A549 (cell line): ENCODE measurements around the gene APOL5. TPM values are rescaled to one million over a fixed set of nuclear protein-coding genes. Genes with fewer than 3 reads are reported as not detected.

ENCODE experiments used
- ATAC-seq, 2 experiments: fragments of 200-7000 bp in 1 of 2; fragments of >200 bp in 1 of 2; cut with Nextera tagmentation in 1 of 2; cut with Tn5 transposase in 1 of 2; 3 replicates each; pipeline versions ENCODE4 v1.8.0 to v1.9.1; 2018 to 2020; ENCODE audit warnings: mild to moderate bottlenecking in 1 of 2, moderate library complexity in 1 of 2
- CTCF ChIA-PET: fragments of 300-600 bp; sonication (Branson Sonifier 250); formaldehyde crosslinking; extraction: SDS; loops from one replicate; lab custom pipeline; 2021; ENCODE audit warnings: antibody characterized with exemption, inconsistent platforms; lab: Yijun Ruan, JAX
- POLR2A ChIA-PET: fragments of 350-600 bp; formaldehyde crosslinking; extraction: SDS; loops from one replicate; lab custom pipeline; 2021; ENCODE audit warnings: antibody characterized with exemption, inconsistent platforms; lab: Yijun Ruan, JAX
- DNase-seq, 2 experiments: peaks; one replicate each; pipeline versions ENCODE4 v3.0.0 to v3.0.0-alpha.2; 2011 to 2016; ENCODE audit warnings: low read depth in 1 of 2, low spot score in 1 of 2
- FAIRE-seq: peaks from 2 replicates; lab custom pipeline; 2011; peaks lifted over from hg19 to GRCh38; lab: Jason Lieb, UNC
- H3K27ac ChIP-seq, 2 experiments: fragments of >200 bp; sonication (Bioruptor Twin); formaldehyde crosslinking; 3 replicates each; pipeline ENCODE4 v1.5.1; 2016 to 2017
- H3K4me1 ChIP-seq: fragments of >200 bp; sonication (Bioruptor Twin); formaldehyde crosslinking; 3 replicates; pipeline ENCODE4 v1.6.1; 2016
- H3K4me2 ChIP-seq: fragments of >200 bp; sonication (Bioruptor Twin); formaldehyde crosslinking; 3 replicates; pipeline ENCODE4 v1.6.1; 2016
- H3K4me3 ChIP-seq: fragments of >200 bp; sonication (Bioruptor Twin); formaldehyde crosslinking; 3 replicates; pipeline ENCODE4 v1.5.1; 2016
- H3K9me3 ChIP-seq: fragments of >200 bp; sonication (Bioruptor Twin); formaldehyde crosslinking; 3 replicates; pipeline ENCODE4 v1.6.1; 2016
- ATOH8 ChIP-seq: fragments of 250-450 bp; sonication (Bioruptor Pico); IDR thresholded peaks from 2 replicates; pipeline ENCODE4 v1.5.0; 2020; ENCODE audit warnings: low read depth, mild to moderate bottlenecking, moderate library complexity
- BCL3 ChIP-seq: fragments of >200 bp; sonication (Bioruptor Twin); formaldehyde crosslinking; IDR thresholded peaks from 3 replicates; pipeline ENCODE4 v1.6.1; 2016
- CBX2 ChIP-seq: fragments of 200-600 bp; sonication (generic); IDR thresholded peaks from 2 replicates; pipeline ENCODE4 v1.6.1; 2016; ENCODE audit warnings: low read depth, mild to moderate bottlenecking, borderline replicate concordance
- CBX8 ChIP-seq: fragments of 200-600 bp; sonication (generic); IDR thresholded peaks from 2 replicates; pipeline ENCODE4 v1.6.1; 2016
- CHD2 ChIP-seq: fragments of 150-350 bp; IDR thresholded peaks from 2 replicates; pipeline ENCODE4 v1.6.1; 2014; ENCODE audit warnings: low read length; ENCODE audit not compliant: partially characterized antibody
- CHD4 ChIP-seq: fragments of 200-600 bp; sonication (generic); IDR thresholded peaks from 2 replicates; pipeline ENCODE4 v1.6.1; 2016; ENCODE audit warnings: antibody characterized with exemption, mild to moderate bottlenecking, borderline replicate concordance
- CTCF ChIP-seq: fragments of >200 bp; sonication (Bioruptor Twin); formaldehyde crosslinking; IDR thresholded peaks from 3 replicates; pipeline ENCODE4 v1.5.1; 2016
- EHF ChIP-seq: fragments of 250-450 bp; sonication (Bioruptor Pico); IDR thresholded peaks from 2 replicates; pipeline ENCODE4 v1.5.0; 2020; ENCODE audit warnings: mild to moderate bottlenecking
- EP300 ChIP-seq, 2 experiments: fragments of >200 bp; sonication (Bioruptor Twin); formaldehyde crosslinking; IDR thresholded peaks; 2 replicates in 1 of 2; 3 replicates in 1 of 2; pipeline ENCODE4 v1.6.1; 2016 to 2017
- ESRRA ChIP-seq: fragments of 150-350 bp; IDR thresholded peaks from 2 replicates; pipeline ENCODE4 v1.6.1; 2014; ENCODE audit warnings: mild to moderate bottlenecking, low read length, borderline replicate concordance
- FOSB ChIP-seq: fragments of 250-450 bp; sonication (Bioruptor Pico); IDR thresholded peaks from 2 replicates; pipeline ENCODE4 v1.5.0; 2020; ENCODE audit warnings: mild to moderate bottlenecking, moderate library complexity
- FOSL2 ChIP-seq, 2 experiments: fragments of 450-650 bp in 1 of 2; fragments of >200 bp in 1 of 2; sonication (Bioruptor Twin) in 1 of 2; formaldehyde crosslinking; IDR thresholded peaks; 2 replicates each; pipeline versions ENCODE4 v1.5.0 to v1.6.1; 2016 to 2020; ENCODE audit warnings: mild to moderate bottlenecking in 1 of 2, moderate library complexity in 1 of 2
- FOXS1 ChIP-seq: fragments of 250-450 bp; sonication (Bioruptor Pico); IDR thresholded peaks from 2 replicates; pipeline ENCODE4 v1.5.0; 2020; ENCODE audit warnings: mild to moderate bottlenecking, moderate library complexity
- GATA3 ChIP-seq: IDR thresholded peaks from 2 replicates; pipeline ENCODE4 v1.6.1; 2012; ENCODE audit warnings: borderline replicate concordance
- HDAC2 ChIP-seq: fragments of 200-600 bp; sonication (generic); IDR thresholded peaks from 2 replicates; pipeline ENCODE4 v1.6.1; 2016
- HES2 ChIP-seq: fragments of >200 bp; sonication (Bioruptor Twin); formaldehyde crosslinking; IDR thresholded peaks from 2 replicates; pipeline ENCODE4 v1.6.1; 2016
- HOXA7 ChIP-seq: fragments of 250-450 bp; sonication (Bioruptor Pico); IDR thresholded peaks from 2 replicates; pipeline ENCODE4 v1.5.0; 2020; ENCODE audit warnings: mild to moderate bottlenecking, moderate library complexity
- JUN ChIP-seq, 2 experiments: fragments of >200 bp; sonication (Bioruptor Twin); formaldehyde crosslinking; IDR thresholded peaks; 2 replicates in 1 of 2; 3 replicates in 1 of 2; pipeline ENCODE4 v1.6.1; 2016 to 2017
- KDM1A ChIP-seq: fragments of 200-600 bp; sonication (generic); IDR thresholded peaks from 2 replicates; pipeline ENCODE4 v1.6.1; 2016; ENCODE audit warnings: low read depth, mild to moderate bottlenecking
- MAFK ChIP-seq: fragments of 450-650 bp; IDR thresholded peaks from 2 replicates; pipeline ENCODE4 v1.6.1; 2014; ENCODE audit not compliant: partially characterized antibody
- NFE2L2 ChIP-seq: fragments of 150-350 bp; conservative IDR thresholded peaks from 2 replicates; pipeline ENCODE4 v1.6.1; 2014; ENCODE audit warnings: low read length
- NPAS2 ChIP-seq: fragments of 250-450 bp; sonication (Bioruptor Pico); IDR thresholded peaks from 2 replicates; pipeline ENCODE4 v1.8.0; 2022; ENCODE audit warnings: mild to moderate bottlenecking, moderate library complexity, borderline replicate concordance
- POLR2A ChIP-seq: IDR thresholded peaks from 2 replicates; pipeline ENCODE4 v1.6.1; 2012; ENCODE audit warnings: mild to moderate bottlenecking, low read length
- POLR2AphosphoS2 ChIP-seq: conservative IDR thresholded peaks from 2 replicates; pipeline ENCODE4 v1.6.1; 2012; ENCODE audit warnings: low read length, improper control_type of control experiment, inconsistent platforms
- RAD21 ChIP-seq, 2 experiments: fragments of >200 bp in 1 of 2; sonication (Bioruptor Twin) in 1 of 2; formaldehyde crosslinking in 1 of 2; IDR thresholded peaks in 1 of 2; conservative IDR thresholded peaks in 1 of 2; 2 replicates in 1 of 2; 3 replicates in 1 of 2; pipeline ENCODE4 v1.6.1; 2012 to 2018; ENCODE audit warnings: inconsistent platforms in 1 of 2
- RARB ChIP-seq: fragments of 250-450 bp; sonication (Bioruptor Pico); IDR thresholded peaks from 2 replicates; pipeline ENCODE4 v1.8.0; 2021; ENCODE audit warnings: mild to moderate bottlenecking, moderate library complexity
- RCOR1 ChIP-seq: fragments of 150-350 bp; IDR thresholded peaks from 2 replicates; pipeline ENCODE4 v1.6.1; 2014; ENCODE audit warnings: antibody characterized with exemption, low read length, low read depth
- RFX5 ChIP-seq: fragments of 450-650 bp; IDR thresholded peaks from 2 replicates; pipeline ENCODE4 v1.7.1; 2014; ENCODE audit warnings: antibody characterized with exemption, mild to moderate bottlenecking, moderate library complexity
- TP53 ChIP-seq: fragments of 250-450 bp; sonication (Bioruptor Pico); IDR thresholded peaks from 2 replicates; pipeline ENCODE4 v1.5.0; 2021; ENCODE audit warnings: mild to moderate bottlenecking, moderate library complexity
- USF2 ChIP-seq: fragments of 450-650 bp; IDR thresholded peaks from 2 replicates; pipeline ENCODE4 v1.6.1; 2014; ENCODE audit warnings: antibody characterized with exemption
- ZNF302 ChIP-seq: fragments of 250-450 bp; sonication (Bioruptor Pico); IDR thresholded peaks from 2 replicates; pipeline ENCODE4 v1.9.0; 2021; ENCODE audit warnings: inconsistent platforms, mild to moderate bottlenecking, moderate library complexity
- WGBS: methylation state at CpG from one replicate; pipeline ENCODE4 v1.1.6; 2017; ENCODE audit errors: missing lambda C conversion rate; 5-methylcytosine and 5-hydroxymethylcytosine counted together
- polyA plus RNA-seq, 4 experiments: library from polyadenylated mRNA; depleted of rRNA in 3 of 4; stranded (reverse); fragments of >200 nt; fragmentation: RNase III in 1 of 4; extraction: RNeasy Plus Mini Kit Qiagen cat#74134 plus additional on column Dnase treatment in 1 of 4; gene quantifications; 2 replicates in 3 of 4; 3 replicates in 1 of 4; pipeline ENCODE4 v1.2.3, GENCODE V29; 2011 to 2017

APOL5 gene
- polyA plus RNA-seq, 2 of the 4 experiments (the other 2 are of a cell fraction): not detected

- no peak for TF ChIP-seq HDAC2
- no peak for TF ChIP-seq RCOR1
- TF ChIP-seq ZNF302 (CRISPR knock-in tag): no peak
- no peak for TF ChIP-seq NPAS2 (CRISPR knock-in tag)
These were observed 7.8 kb downstream of the APOL5 start (continued) for GRCh38 chr22:35725521-35725920.

GRCh38 chr22:35726398-35726797 lies 8.7 kb downstream of the APOL5 start:
- ChIA-PET CTCF (interaction anchor here (1.3 kb wide), 1 partner anchor 9 kb away, joined by 3 read pairs; no protein-coding TSS in a partner anchor), POLR2A (no interaction called here)
- TF ChIP-seq ZNF302 (CRISPR knock-in tag) (no peak), CBX2 (no peak), GATA3 (no peak), POLR2A (no peak), KDM1A (no peak), EHF (CRISPR knock-in tag) (no peak), ATOH8 (CRISPR knock-in tag) (no peak), POLR2AphosphoS2 (no peak), CHD2 (no peak), NFE2L2 (no peak), RAD21 (conservative IDR thresholded peaks at IDR 0.05 in 1 of 2, IDR thresholded peaks at IDR 0.05 in 1 of 2) (no peak), EP300 (IDR thresholded peaks at IDR 0.05) (no peak), ESRRA (no peak), TP53 (no peak), CBX8 (no peak), RCOR1 (no peak)
- no peak for FAIRE-seq
- no peaks in the 10 kb centered on the region for H3K9me3 ChIP-seq
- WGBS: 72% methylated on average over 5 of the region's 6 CpGs
- no peaks in the 10 kb centered on the region for H3K4me1 ChIP-seq
- no peak overlapping the region for H3K27ac ChIP-seq
- no peak for ATAC-seq
- no peak overlapping the region for H3K4me2 ChIP-seq
- no peak overlapping the region for H3K4me3 ChIP-seq
- no peak for DNase-seq

- H3K4me1 ChIP-seq: no peaks in the 10 kb centered on the region
- no peak overlapping the region for H3K4me3 ChIP-seq
- no peak overlapping the region for H3K27ac ChIP-seq
- no peaks in the 10 kb centered on the region for H3K9me3 ChIP-seq
- ATAC-seq: no peak
- TF ChIP-seq NFE2L2: no peak
- no peak for TF ChIP-seq USF2
- no peak for TF ChIP-seq MAFK
- no peak for TF ChIP-seq HOXA7 (CRISPR knock-in tag)
- TF ChIP-seq CTCF: no peak
- no peak for TF ChIP-seq NPAS2 (CRISPR knock-in tag)
- no peak for TF ChIP-seq RARB (CRISPR knock-in tag)
- TF ChIP-seq FOSL2 (IDR thresholded peaks at IDR 0.05): no peak
- TF ChIP-seq FOSL2 (CRISPR knock-in tag; IDR thresholded peaks at IDR 0.05): no peak
- no peak for TF ChIP-seq HDAC2
- TF ChIP-seq HES2: no peak
- no peak for TF ChIP-seq RFX5
- no peak for TF ChIP-seq BCL3
- TF ChIP-seq EP300 (IDR thresholded peaks at IDR 0.05): no peak
- no peak for TF ChIP-seq CHD4
- TF ChIP-seq RAD21 (conservative IDR thresholded peaks at IDR 0.05 in 1 of 2, IDR thresholded peaks at IDR 0.05 in 1 of 2): no peak
- TF ChIP-seq FOXS1 (CRISPR knock-in tag): no peak
- TF ChIP-seq FOSB (CRISPR knock-in tag): no peak
- TF ChIP-seq ATOH8 (CRISPR knock-in tag): no peak
- no peak for TF ChIP-seq JUN (IDR thresholded peaks at IDR 0.05)
- DNase-seq: no peak
- H3K4me2 ChIP-seq: no peak overlapping the region
- 89% methylated on average over 11 of the region's 15 CpGs for WGBS
- CTCF ChIA-PET: interaction anchor here (1.3 kb wide), 1 partner anchor 8 kb away, joined by 3 read pairs; no protein-coding TSS in a partner anchor
- POLR2A ChIA-PET: no interaction called here
- FAIRE-seq: no peak
These were observed 9.3 kb downstream of the APOL5 start for GRCh38 chr22:35726933-35727332.
